Measurements from ENCODE around the gene PRDX2. TPM values are rescaled to one million over a fixed set of nuclear protein-coding genes. Genes with fewer than 3 reads are reported as not detected.
A peak's percentile ranks its signal among the peaks of the same experiment; 100 is the strongest.

Gene PRDX2
- total and polyA plus RNA-seq, 2 experiments from 2014 or later = 346 to 465 TPM

- Histone ChIP-seq H3K79me2 (replicated peaks; ENCODE audit: insufficient read depth) (no peaks in the 10 kb centered on the region), H3K4me3 (peak overlapping the region; percentile 83), H3K4me2 (peak overlapping the region; percentile 96), H2AFZ (no peak overlapping the region), H3K27ac (ENCODE audit: low read depth) (peak overlapping the region; percentile 90), H3K4me1 (ENCODE audit: insufficient read depth) (peaks cover 40% of the 10 kb centered on the region), H3K27me3 (ENCODE audit: insufficient read depth) (peaks cover 27% of the 10 kb centered on the region), H4K20me1 (replicated peaks; ENCODE audit: insufficient read depth) (no peaks in the 10 kb centered on the region), H3K9me2 (ENCODE audit: insufficient read depth) (no peaks in the 10 kb centered on the region), H3K36me3 (ENCODE audit: insufficient read depth) (no peaks in the 10 kb centered on the region), H3F3A (replicated peaks; ENCODE audit: low read depth) (peaks cover 35% of the 10 kb centered on the region)
- Mint-ChIP-seq H3K27ac (no peak overlapping the region), H3K36me3 (ENCODE audit: low read depth) (peaks cover 18% of the 10 kb centered on the region), H3K4me1 (peaks cover 38% of the 10 kb centered on the region), H3K9me3 (peaks cover 3% of the 10 kb centered on the region; the same call in 2 of the 3 replicates), H3K4me3 (peak overlapping the region; percentile 85), H3K27me3 (ENCODE audit: insufficient read depth, low read depth, poor library complexity) (peaks cover 46% of the 10 kb centered on the region)
- ATAC-seq (no peak), DNase-seq (ENCODE audit: low spot score) (no peak)
- TF ChIP-seq ETS1 (IDR thresholded peaks at IDR 0.05) (no peak), ZNF462 (CRISPR knock-in tag; IDR thresholded peaks at IDR 0.05) (no peak), CTCF (conservative IDR thresholded peaks at IDR 0.05; ENCODE audit: low read depth in 2 of 2) (no peak), JUNB (IDR thresholded peaks at IDR 0.05; ENCODE audit: unreplicated experiment) (no peak)
Observed at GRCh38 chr19:12792853-12793289, 8.7 kb downstream of the PRDX2 start.
